ENCODE results near the gene KBTBD12.
"Not testable (repeated sequence)": the region's sequence is repeated elsewhere in the genome, so short reads cannot be mapped to it uniquely, and the experiment has no call there.

The KBTBD12 gene

DNA sequence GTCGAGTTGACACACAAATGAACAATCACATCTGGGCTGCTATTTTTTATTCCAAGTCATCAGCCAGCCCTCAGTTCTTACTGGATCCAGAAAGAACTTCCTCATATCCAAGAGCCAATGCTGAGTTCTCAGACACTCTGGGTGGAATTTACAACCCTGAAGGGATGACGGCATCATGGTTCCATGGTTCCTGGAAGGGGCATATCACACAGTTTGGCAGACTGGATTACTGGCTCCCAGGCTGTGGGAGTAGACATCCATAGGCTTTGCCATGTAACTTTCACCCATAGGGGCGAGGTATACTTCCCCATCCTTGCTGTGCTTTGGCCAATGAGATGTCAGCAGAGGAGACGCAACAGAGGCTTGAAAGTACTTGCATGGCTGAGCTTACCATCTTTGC is 26.9 kb upstream of the KBTBD12 start:
- Histone ChIP-seq H3K4me3 (ENCODE audit: low read length) (peak overlapping the region; percentile 54), H3K27me3 (replicated peaks; ENCODE audit: control insufficient read depth, insufficient read depth, low read length) (no peaks in the 10 kb centered on the region), H3K9ac (ENCODE audit: low read length) (peak overlapping the region; percentile 74), H3K4me1 (ENCODE audit: control insufficient read depth, insufficient read depth, low read length) (peaks cover 27% of the 10 kb centered on the region), H3K9me3 (ENCODE audit: control insufficient read depth, low read length) (peaks cover 16% of the 10 kb centered on the region), H3K36me3 (ENCODE audit: control insufficient read depth, insufficient read depth, low read length, severe bottlenecking) (no peaks in the 10 kb centered on the region)
- DNase-seq (ENCODE audit: low read depth), result no peak

GRCh38 chr3:127888564-127889107 is 26.4 kb upstream of the KBTBD12 start:
- H3K9me3 ChIP-seq (ENCODE audit: control insufficient read depth, low read length), result peaks cover 16% of the 10 kb centered on the region
- peak overlapping the region; percentile 74 for H3K9ac ChIP-seq (ENCODE audit: low read length)
- no peak for DNase-seq (ENCODE audit: low read depth)
- peaks cover 27% of the 10 kb centered on the region for H3K4me1 ChIP-seq (ENCODE audit: control insufficient read depth, insufficient read depth, low read length)
- peak overlapping the region; percentile 54 for H3K4me3 ChIP-seq (ENCODE audit: low read length)
- H3K36me3 ChIP-seq (ENCODE audit: control insufficient read depth, insufficient read depth, low read length, severe bottlenecking), result no peaks in the 10 kb centered on the region
- H3K27me3 ChIP-seq (replicated peaks; ENCODE audit: control insufficient read depth, insufficient read depth, low read length), result no peaks in the 10 kb centered on the region

DNA sequence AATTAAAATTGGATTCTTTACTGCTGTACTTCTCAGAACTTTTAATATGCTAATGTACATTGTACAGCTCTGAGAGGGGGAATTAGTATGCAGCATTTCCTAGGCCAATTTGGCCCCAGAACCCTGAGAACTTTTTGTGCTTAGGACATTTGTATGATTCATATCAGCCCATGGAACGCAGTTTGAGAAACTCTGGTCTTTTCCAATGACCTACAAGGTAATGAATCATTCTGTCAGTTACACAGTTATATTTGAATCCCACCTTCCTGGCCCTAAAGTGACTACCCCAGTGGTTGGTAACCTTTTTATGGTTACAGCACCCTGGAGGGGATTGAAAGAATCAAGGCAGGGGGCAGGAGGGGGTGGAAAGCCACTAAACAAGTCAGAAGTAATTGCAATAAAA is 25.6 kb upstream of the KBTBD12 start:
- peak; percentile 52 for DNase-seq (ENCODE audit: low read depth)
- Histone ChIP-seq H3K4me3 (ENCODE audit: low read length) (peak overlapping the region; percentile 54), H3K4me1 (ENCODE audit: control insufficient read depth, insufficient read depth, low read length) (peaks cover 27% of the 10 kb centered on the region), H3K9ac (ENCODE audit: low read length) (peak overlapping the region; percentile 74), H3K36me3 (ENCODE audit: control insufficient read depth, insufficient read depth, low read length, severe bottlenecking) (no peaks in the 10 kb centered on the region), H3K27me3 (replicated peaks; ENCODE audit: control insufficient read depth, insufficient read depth, low read length) (no peaks in the 10 kb centered on the region), H3K9me3 (ENCODE audit: control insufficient read depth, low read length) (peaks cover 16% of the 10 kb centered on the region)

DNA sequence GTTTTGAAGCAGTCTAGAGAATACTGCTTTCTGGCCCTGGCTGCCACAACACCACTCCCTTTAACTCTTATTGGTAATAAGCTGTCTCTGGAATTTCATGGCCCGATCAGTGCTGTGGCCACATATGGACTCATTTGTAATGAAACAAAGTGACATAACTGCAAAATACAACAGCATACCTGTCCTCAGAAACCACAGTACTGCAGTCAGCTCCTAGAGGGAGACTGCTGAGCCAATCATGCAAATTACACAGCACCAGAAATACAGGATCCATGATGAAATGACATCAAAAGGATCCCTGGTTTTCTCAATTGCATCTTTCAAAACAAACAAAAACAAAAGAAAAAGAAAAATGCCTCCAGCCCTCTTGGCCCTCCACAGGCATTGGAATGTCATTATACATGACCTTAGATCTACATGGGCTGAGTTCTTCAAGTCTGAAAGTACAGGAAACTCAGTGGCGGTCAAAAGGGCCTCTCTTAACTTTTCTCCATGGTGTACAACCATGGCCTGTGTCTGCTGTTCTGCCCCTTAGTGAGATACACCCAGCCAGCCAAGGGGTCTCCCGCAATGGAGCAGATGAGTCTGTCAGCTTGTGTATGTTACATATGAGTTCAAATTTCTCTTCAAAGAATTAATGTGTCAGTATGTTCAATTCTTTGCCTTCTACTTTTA is 24.9 kb upstream of the KBTBD12 start:
- Histone ChIP-seq H3K4me1 (ENCODE audit: control insufficient read depth, insufficient read depth, low read length) (peaks cover 27% of the 10 kb centered on the region), H3K36me3 (ENCODE audit: control insufficient read depth, insufficient read depth, low read length, severe bottlenecking) (no peaks in the 10 kb centered on the region), H3K9me3 (ENCODE audit: control insufficient read depth, low read length) (peaks cover 16% of the 10 kb centered on the region), H3K9ac (ENCODE audit: low read length) (peak overlapping the region; percentile 74), H3K27me3 (replicated peaks; ENCODE audit: control insufficient read depth, insufficient read depth, low read length) (no peaks in the 10 kb centered on the region), H3K4me3 (ENCODE audit: low read length) (peak overlapping the region; percentile 3)
- DNase-seq (ENCODE audit: low read depth), result no peak

- DNase-seq (ENCODE audit: low read depth); H3K36me3 ChIP-seq (ENCODE audit: control insufficient read depth, insufficient read depth, low read length, severe bottlenecking); H3K9ac ChIP-seq (ENCODE audit: low read length); H3K27me3 ChIP-seq (replicated peaks; ENCODE audit: control insufficient read depth, insufficient read depth, low read length): not testable (repeated sequence)
- Histone ChIP-seq H3K9me3 (ENCODE audit: control insufficient read depth, low read length) (peaks cover 16% of the 10 kb centered on the region), H3K4me1 (ENCODE audit: control insufficient read depth, insufficient read depth, low read length) (peaks cover 27% of the 10 kb centered on the region), H3K4me3 (ENCODE audit: low read length) (peak overlapping the region; percentile 24)
Observed at GRCh38 chr3:127890651-127891290, 24.3 kb upstream of the KBTBD12 start.

DNA sequence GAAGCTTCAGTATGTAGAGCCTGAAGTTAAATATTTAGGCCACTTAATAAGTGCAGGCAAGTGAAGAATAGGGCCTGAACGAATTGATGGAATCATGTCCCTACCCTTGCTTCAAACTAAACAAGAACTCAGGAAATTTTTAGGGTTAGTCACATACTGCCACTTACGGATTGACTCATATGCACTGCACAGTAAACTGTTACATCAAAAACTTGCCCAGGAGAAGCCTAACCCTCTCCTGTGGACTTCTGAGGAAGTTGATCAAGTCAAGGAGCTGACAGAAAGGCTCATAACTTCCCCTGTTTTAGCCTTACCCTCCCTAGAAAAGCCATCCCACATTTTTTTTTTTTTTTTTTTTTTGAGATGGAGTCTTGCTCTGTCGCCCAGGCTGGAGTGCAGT is 20.6 kb upstream of the KBTBD12 start:
- Histone ChIP-seq H3K9me3 (ENCODE audit: control insufficient read depth, low read length) (peaks cover 16% of the 10 kb centered on the region), H3K27me3 (replicated peaks; ENCODE audit: control insufficient read depth, insufficient read depth, low read length) (no peaks in the 10 kb centered on the region), H3K9ac (ENCODE audit: low read length) (no peak overlapping the region), H3K4me1 (ENCODE audit: control insufficient read depth, insufficient read depth, low read length) (peaks cover 10% of the 10 kb centered on the region), H3K4me3 (ENCODE audit: low read length) (no peak overlapping the region), H3K36me3 (ENCODE audit: control insufficient read depth, insufficient read depth, low read length, severe bottlenecking) (no peaks in the 10 kb centered on the region)
- DNase-seq (ENCODE audit: low read depth), result peak; percentile 7

GRCh38 chr3:127899200-127899599 is 15.8 kb upstream of the KBTBD12 start:
- Histone ChIP-seq H3K4me1 (ENCODE audit: control insufficient read depth, insufficient read depth, low read length) (no peaks in the 10 kb centered on the region), H3K36me3 (ENCODE audit: control insufficient read depth, insufficient read depth, low read length, severe bottlenecking) (no peaks in the 10 kb centered on the region), H3K9me3 (ENCODE audit: control insufficient read depth, low read length) (peaks cover 3% of the 10 kb centered on the region), H3K27me3 (replicated peaks; ENCODE audit: control insufficient read depth, insufficient read depth, low read length) (peaks cover 12% of the 10 kb centered on the region), H3K9ac (ENCODE audit: low read length) (no peak overlapping the region), H3K4me3 (ENCODE audit: low read length) (no peak overlapping the region)
- no peak for DNase-seq (ENCODE audit: low read depth)

GRCh38 chr3:127899766-127900165 is 15.3 kb upstream of the KBTBD12 start:
- Histone ChIP-seq H3K9ac (ENCODE audit: low read length) (no peak overlapping the region), H3K4me1 (ENCODE audit: control insufficient read depth, insufficient read depth, low read length) (no peaks in the 10 kb centered on the region), H3K4me3 (ENCODE audit: low read length) (no peak overlapping the region), H3K27me3 (replicated peaks; ENCODE audit: control insufficient read depth, insufficient read depth, low read length) (peaks cover 14% of the 10 kb centered on the region), H3K9me3 (ENCODE audit: control insufficient read depth, low read length) (peaks cover 3% of the 10 kb centered on the region), H3K36me3 (ENCODE audit: control insufficient read depth, insufficient read depth, low read length, severe bottlenecking) (no peaks in the 10 kb centered on the region)
- no peak for DNase-seq (ENCODE audit: low read depth)

- DNase-seq (ENCODE audit: low read depth), result no peak
- H3K4me1 ChIP-seq (ENCODE audit: control insufficient read depth, insufficient read depth, low read length), result no peaks in the 10 kb centered on the region
Observed at GRCh38 chr3:127900536-127900935, 14.5 kb upstream of the KBTBD12 start.

GRCh38 chr3:127902486-127902885 is 12.5 kb upstream of the KBTBD12 start:
- H3K9ac ChIP-seq (ENCODE audit: low read length), result no peak overlapping the region
- no peak overlapping the region for H3K4me3 ChIP-seq (ENCODE audit: low read length)
- peaks cover 19% of the 10 kb centered on the region for H3K27me3 ChIP-seq (replicated peaks; ENCODE audit: control insufficient read depth, insufficient read depth, low read length)
- H3K36me3 ChIP-seq (ENCODE audit: control insufficient read depth, insufficient read depth, low read length, severe bottlenecking), result no peaks in the 10 kb centered on the region
- DNase-seq (ENCODE audit: low read depth), result no peak
- no peaks in the 10 kb centered on the region for H3K4me1 ChIP-seq (ENCODE audit: control insufficient read depth, insufficient read depth, low read length)
- H3K9me3 ChIP-seq (ENCODE audit: control insufficient read depth, low read length), result peaks cover 3% of the 10 kb centered on the region

More at GRCh38 chr3:127900536-127900935, 14.5 kb upstream of the KBTBD12 start:
- H3K36me3 ChIP-seq (ENCODE audit: control insufficient read depth, insufficient read depth, low read length, severe bottlenecking), result no peaks in the 10 kb centered on the region
- H3K9me3 ChIP-seq (ENCODE audit: control insufficient read depth, low read length), result peaks cover 3% of the 10 kb centered on the region
- no peak overlapping the region for H3K9ac ChIP-seq (ENCODE audit: low read length)
- peaks cover 15% of the 10 kb centered on the region for H3K27me3 ChIP-seq (replicated peaks; ENCODE audit: control insufficient read depth, insufficient read depth, low read length)
- no peak overlapping the region for H3K4me3 ChIP-seq (ENCODE audit: low read length)

GRCh38 chr3:127903611-127904375 is 11.2 kb upstream of the KBTBD12 start:
- Histone ChIP-seq H3K27me3 (replicated peaks; ENCODE audit: control insufficient read depth, insufficient read depth, low read length) (peaks cover 29% of the 10 kb centered on the region), H3K36me3 (ENCODE audit: control insufficient read depth, insufficient read depth, low read length, severe bottlenecking) (no peaks in the 10 kb centered on the region), H3K9ac (ENCODE audit: low read length) (no peak overlapping the region), H3K4me1 (ENCODE audit: control insufficient read depth, insufficient read depth, low read length) (no peaks in the 10 kb centered on the region), H3K4me3 (ENCODE audit: low read length) (no peak overlapping the region), H3K9me3 (ENCODE audit: control insufficient read depth, low read length) (peaks cover 3% of the 10 kb centered on the region)
- DNase-seq (ENCODE audit: low read depth), result no peak

Data from adipocyte (in vitro differentiated cells).